Fibroblast of skin of left biceps (primary cell): ENCODE results near the gene ADGRF1.
"Not testable (repeated sequence)": the region's sequence is repeated elsewhere in the genome, so short reads cannot be mapped to it uniquely, and the experiment has no call there.

Experiments used
- DNase-seq, 2 experiments: peaks; one replicate each; pipeline ENCODE4 v3.0.0-alpha.2; 2013; ENCODE audit warnings: low read depth in 2 of 2

ADGRF1 gene

GRCh38 chr6:47042275-47042791 lies at the start of gene ADGRF1:
ADGRF1 (minus strand) TSS chr6:47042332; CDS start chr6:47029061, 13,271 bp downstream.
- DNase-seq = no peak

GRCh38 chr6:47090881-47091280 lies 48.7 kb upstream of the ADGRF1 start:
- no peak for DNase-seq

GRCh38 chr6:47089473-47089872 lies 47.3 kb upstream of the ADGRF1 start:
- DNase-seq = not testable (repeated sequence)

- DNase-seq = no peak
Measured at GRCh38 chr6:47086051-47086770, 44.1 kb upstream of the ADGRF1 start.

GRCh38 chr6:47084610-47085009 lies 42.5 kb upstream of the ADGRF1 start:
- no peak for DNase-seq

GRCh38 chr6:47083586-47084047 lies 41.5 kb upstream of the ADGRF1 start:
- peak; percentile 37 to 42 for DNase-seq

- no peak for DNase-seq
Measured at GRCh38 chr6:47080083-47080596, 38.0 kb upstream of the ADGRF1 start.

- DNase-seq = no peak
Measured at GRCh38 chr6:47079638-47080037, 37.5 kb upstream of the ADGRF1 start.

- DNase-seq = no peak
Measured at GRCh38 chr6:47078991-47079390, 36.9 kb upstream of the ADGRF1 start.

- no peak for DNase-seq
Measured at GRCh38 chr6:47076422-47077344, 34.6 kb upstream of the ADGRF1 start.

- no peak for DNase-seq
Measured at GRCh38 chr6:47075741-47076421, 33.7 kb upstream of the ADGRF1 start.

- no peak for DNase-seq
Measured at GRCh38 chr6:47075168-47075567, 33.0 kb upstream of the ADGRF1 start.

GRCh38 chr6:47073125-47074110 lies 31.3 kb upstream of the ADGRF1 start:
- no peak for DNase-seq

- no peak for DNase-seq
Measured at GRCh38 chr6:47072667-47073066, 30.5 kb upstream of the ADGRF1 start.

- DNase-seq = no peak
Measured at GRCh38 chr6:47071681-47072080, 29.5 kb upstream of the ADGRF1 start.

GRCh38 chr6:47070461-47070860 lies 28.3 kb upstream of the ADGRF1 start:
- no peak for DNase-seq

GRCh38 chr6:47069156-47069555 lies 27.0 kb upstream of the ADGRF1 start:
- no peak for DNase-seq

GRCh38 chr6:47066418-47066817 lies 24.3 kb upstream of the ADGRF1 start:
- DNase-seq = no peak

- no peak for DNase-seq
Measured at GRCh38 chr6:47064274-47064673, 22.1 kb upstream of the ADGRF1 start.

GRCh38 chr6:47062346-47062745 lies 20.2 kb upstream of the ADGRF1 start:
- DNase-seq = no peak
